ENCODE measurements around the gene NFATC2.

Gene NFATC2

DNA sequence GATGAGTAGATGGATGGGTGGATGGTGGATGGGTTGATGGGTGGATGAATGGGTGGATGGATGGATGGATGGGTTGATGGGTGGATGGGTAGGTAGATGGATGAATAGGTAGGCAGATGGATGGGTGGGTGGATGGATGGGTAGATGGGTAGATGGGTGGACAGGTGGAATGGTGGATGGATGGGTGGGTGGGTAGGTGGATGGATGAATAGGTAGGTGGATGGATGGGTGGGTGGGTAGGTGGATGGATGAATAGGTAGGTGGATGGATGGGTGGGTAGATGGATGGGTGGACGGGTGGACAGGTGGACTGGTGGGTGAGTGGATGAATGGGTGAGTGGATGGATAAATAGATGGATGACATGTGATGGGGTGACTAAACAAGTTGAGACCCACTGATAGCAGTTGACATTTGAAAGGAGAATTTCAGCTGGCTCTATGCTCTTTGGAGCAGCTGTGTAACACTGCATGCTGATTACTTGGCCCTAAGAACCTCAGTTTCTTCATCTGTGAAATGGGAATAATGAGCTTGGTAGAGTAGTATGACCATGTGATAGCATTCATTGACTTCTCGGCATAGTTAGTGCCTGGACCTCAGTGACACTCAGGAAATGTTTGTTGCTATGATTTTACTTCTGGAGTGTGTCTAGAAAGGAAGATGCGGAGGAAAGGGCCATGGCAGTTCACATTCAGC lies 184.3 kb downstream of the NFATC2 start:
- Histone ChIP-seq H3K4me2 (peak overlapping the region in 5 of 11 experiments; percentile 5 to 44 (median 18); a peak in 4 of 22 replicates), H3K9me3 (replicated peaks in 1 of 11) (peaks cover 9 to 11% (median 10%) of the 10 kb centered on the region in 11 experiments), H3K9ac (no peak overlapping the region), H3K27ac (no peak overlapping the region), H3K27me3 (no peaks in the 10 kb centered on the region), H4K20me1 (peaks cover 0 to 6% (median 0%) of the 10 kb centered on the region in 11 experiments; a peak in 1 of 22 replicates), H3K4me3 (no peak overlapping the region), H3K4me1 (peaks cover 0 to 35% (median 12%) of the 10 kb centered on the region in 10 experiments; a peak in 17 of 20 replicates), H3K36me3 (no peaks in the 10 kb centered on the region)
- no peak for TF ChIP-seq Cebpa-rat (IDR thresholded peaks at IDR 0.05)

DNA sequence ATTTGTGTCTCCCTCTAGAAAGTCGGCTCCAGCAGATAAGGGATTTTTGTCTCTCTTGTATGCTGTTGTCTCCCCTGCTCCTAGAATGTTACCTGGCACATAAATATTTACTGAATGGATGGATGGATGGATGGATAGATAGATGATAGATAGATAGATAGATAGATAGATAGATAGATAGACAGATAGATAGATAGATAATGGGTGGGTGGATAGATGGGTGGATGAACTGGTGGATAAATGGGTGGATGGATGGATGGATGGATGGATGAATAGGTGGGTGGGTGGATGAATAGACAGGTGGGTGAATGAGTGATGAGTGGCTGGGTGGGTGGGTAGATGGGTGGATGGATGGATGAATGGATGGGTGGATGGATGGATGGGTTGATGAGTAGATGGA lies 185.0 kb downstream of the NFATC2 start:
- no peak overlapping the region for H3K4me2 ChIP-seq
- H3K9me3 ChIP-seq (replicated peaks in 1 of 11) = peaks cover 3 to 5% (median 4%) of the 10 kb centered on the region in 11 experiments; a peak in 14 of 22 replicates
- no peaks in the 10 kb centered on the region for H3K27me3 ChIP-seq
- no peak overlapping the region for H3K27ac ChIP-seq
- no peaks in the 10 kb centered on the region for H3K36me3 ChIP-seq
- no peak overlapping the region for H3K4me3 ChIP-seq
- H3K9ac ChIP-seq = no peak overlapping the region
- peaks cover 0 to 35% (median 12%) of the 10 kb centered on the region in 10 experiments; a peak in 17 of 20 replicates for H3K4me1 ChIP-seq
- TF ChIP-seq Cebpa-rat (IDR thresholded peaks at IDR 0.05) = no peak
- peaks cover 0 to 6% (median 0%) of the 10 kb centered on the region in 11 experiments; a peak in 1 of 22 replicates for H4K20me1 ChIP-seq

DNA sequence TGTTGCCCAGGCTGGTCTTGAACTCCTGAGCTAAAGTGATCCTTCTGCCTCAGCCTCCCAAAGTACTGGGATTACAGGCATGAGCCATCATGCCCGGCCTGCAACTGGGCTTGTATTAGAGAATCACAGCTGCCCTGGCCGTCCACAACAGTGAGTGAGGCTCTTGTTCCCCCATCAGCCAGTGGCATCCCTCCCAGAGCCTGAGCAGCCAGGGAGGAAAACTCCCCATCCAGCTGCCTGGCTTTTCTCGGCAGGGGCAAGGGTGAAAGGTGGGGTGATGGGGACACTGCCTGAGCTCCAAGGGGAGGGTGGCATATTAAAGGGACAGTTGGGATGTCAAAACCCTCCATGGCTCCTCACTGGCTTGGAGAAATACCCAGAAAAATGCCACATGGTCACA lies 185.6 kb downstream of the NFATC2 start:
- TF ChIP-seq Cebpa-rat (IDR thresholded peaks at IDR 0.05) = no peak
- Histone ChIP-seq H3K4me3 (no peak overlapping the region), H3K9ac (no peak overlapping the region), H4K20me1 (peaks cover 0 to 6% (median 0%) of the 10 kb centered on the region in 11 experiments; a peak in 1 of 22 replicates), H3K4me2 (no peak overlapping the region), H3K36me3 (no peaks in the 10 kb centered on the region), H3K27me3 (no peaks in the 10 kb centered on the region), H3K9me3 (replicated peaks in 1 of 11) (no peaks in the 10 kb centered on the region), H3K4me1 (peaks cover 0 to 35% (median 12%) of the 10 kb centered on the region in 10 experiments; a peak in 17 of 20 replicates), H3K27ac (no peak overlapping the region)

DNA sequence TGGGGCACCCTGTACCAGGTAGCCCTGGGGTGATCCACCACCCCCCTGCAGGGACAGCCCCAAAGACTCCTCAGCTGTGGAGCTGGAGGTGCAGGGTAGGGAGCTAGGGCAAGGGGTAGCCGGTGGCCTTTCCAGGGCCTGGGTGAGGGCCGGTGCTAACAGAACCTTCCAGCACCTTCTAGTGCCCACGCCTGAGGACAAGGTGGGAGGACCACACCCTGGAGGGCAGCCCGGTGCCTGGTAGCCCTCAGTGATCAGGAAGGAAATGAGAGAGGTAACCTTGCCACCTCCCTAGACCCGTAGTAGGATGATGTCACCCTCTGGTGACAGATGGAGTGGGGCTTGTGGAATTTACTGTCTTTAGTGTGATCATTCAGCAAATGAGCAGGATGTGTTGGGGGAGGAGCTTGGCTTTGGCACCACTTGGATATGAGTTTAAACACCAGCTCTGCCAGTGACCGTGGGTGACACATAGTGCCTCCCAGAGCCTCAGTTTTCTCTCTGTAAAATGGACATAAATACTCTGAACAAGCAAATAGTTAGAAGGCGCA lies 187.7 kb downstream of the NFATC2 start:
- Histone ChIP-seq H3K9ac (no peak overlapping the region), H3K9me3 (replicated peaks in 1 of 11) (no peaks in the 10 kb centered on the region), H3K27me3 (no peaks in the 10 kb centered on the region), H3K27ac (no peak overlapping the region), H4K20me1 (no peaks in the 10 kb centered on the region), H3K4me1 (peaks cover 0 to 21% (median 8%) of the 10 kb centered on the region in 10 experiments; a peak in 11 of 20 replicates), H3K36me3 (no peaks in the 10 kb centered on the region), H3K4me3 (no peak overlapping the region), H3K4me2 (peak overlapping the region in 10 of 11 experiments; percentile 3 to 44 (median 14); a peak in 11 of 22 replicates)
- no peak for TF ChIP-seq Cebpa-rat (IDR thresholded peaks at IDR 0.05)

DNA sequence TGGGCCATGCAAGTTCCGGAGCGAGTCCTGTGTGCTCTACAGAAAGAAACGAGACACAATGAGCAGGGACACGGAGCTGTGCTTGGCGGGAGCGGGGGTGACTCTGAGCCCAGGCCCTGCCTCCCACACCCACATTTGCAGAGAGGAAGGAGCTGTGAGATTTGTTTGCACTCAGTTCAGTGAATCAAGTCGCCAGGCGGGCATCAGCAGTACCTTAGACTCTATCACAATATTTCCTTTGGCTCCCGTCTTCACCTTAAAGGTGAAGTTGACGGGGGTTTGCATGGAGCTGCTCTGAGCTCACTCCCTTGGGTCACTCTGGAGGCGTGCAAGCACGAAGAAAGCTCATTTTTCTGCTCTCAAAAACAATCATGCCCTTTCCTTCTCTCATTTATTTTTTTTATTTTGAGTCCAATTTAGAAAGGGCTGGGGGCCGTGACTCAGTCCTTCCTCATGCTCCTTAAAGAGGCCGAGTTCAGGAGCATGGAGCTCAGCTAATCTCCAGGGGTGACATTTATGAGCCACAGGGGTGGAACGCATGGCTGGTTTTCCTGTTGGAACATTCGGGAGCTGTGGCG lies 188.2 kb downstream of the NFATC2 start:
- Histone ChIP-seq H3K27ac (no peak overlapping the region), H3K9me3 (replicated peaks in 1 of 11) (no peaks in the 10 kb centered on the region), H3K4me1 (peaks cover 0 to 20% (median 8%) of the 10 kb centered on the region in 10 experiments; a peak in 11 of 20 replicates), H4K20me1 (no peaks in the 10 kb centered on the region), H3K4me2 (peak overlapping the region in 8 of 11 experiments; percentile 3 to 44 (median 23); a peak in 6 of 22 replicates), H3K9ac (no peak overlapping the region), H3K27me3 (no peaks in the 10 kb centered on the region), H3K36me3 (no peaks in the 10 kb centered on the region), H3K4me3 (no peak overlapping the region)
- TF ChIP-seq Cebpa-rat (IDR thresholded peaks at IDR 0.05) = no peak

DNA sequence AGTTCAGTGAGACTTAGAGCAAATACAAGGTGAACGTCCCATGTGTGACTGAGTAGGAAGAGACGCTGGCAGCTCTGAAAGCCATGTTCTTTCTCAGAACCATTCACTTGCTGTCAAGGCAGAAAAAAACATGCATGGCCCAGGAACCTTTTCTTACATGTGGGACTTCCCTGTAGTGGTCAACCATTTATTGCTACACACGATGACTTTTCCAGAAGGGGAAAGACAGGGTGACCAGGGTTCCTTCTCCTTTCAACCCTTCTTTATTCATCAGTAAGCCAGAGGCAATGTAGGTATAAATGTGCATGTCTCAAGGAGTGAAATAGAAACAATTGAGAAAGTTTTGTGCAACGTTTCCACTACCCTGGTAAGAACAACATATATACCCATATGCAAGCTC lies 189.0 kb downstream of the NFATC2 start:
- H3K27ac ChIP-seq = no peak overlapping the region
- peaks cover 0 to 12% (median 7%) of the 10 kb centered on the region in 10 experiments; a peak in 11 of 20 replicates for H3K4me1 ChIP-seq
- no peak overlapping the region for H3K9ac ChIP-seq
- no peaks in the 10 kb centered on the region for H3K27me3 ChIP-seq
- no peaks in the 10 kb centered on the region for H3K9me3 ChIP-seq (replicated peaks in 1 of 11)
- no peaks in the 10 kb centered on the region for H3K36me3 ChIP-seq
- H3K4me3 ChIP-seq = no peak overlapping the region
- no peaks in the 10 kb centered on the region for H4K20me1 ChIP-seq
- no peak for TF ChIP-seq Cebpa-rat (IDR thresholded peaks at IDR 0.05)
- H3K4me2 ChIP-seq = no peak overlapping the region

DNA sequence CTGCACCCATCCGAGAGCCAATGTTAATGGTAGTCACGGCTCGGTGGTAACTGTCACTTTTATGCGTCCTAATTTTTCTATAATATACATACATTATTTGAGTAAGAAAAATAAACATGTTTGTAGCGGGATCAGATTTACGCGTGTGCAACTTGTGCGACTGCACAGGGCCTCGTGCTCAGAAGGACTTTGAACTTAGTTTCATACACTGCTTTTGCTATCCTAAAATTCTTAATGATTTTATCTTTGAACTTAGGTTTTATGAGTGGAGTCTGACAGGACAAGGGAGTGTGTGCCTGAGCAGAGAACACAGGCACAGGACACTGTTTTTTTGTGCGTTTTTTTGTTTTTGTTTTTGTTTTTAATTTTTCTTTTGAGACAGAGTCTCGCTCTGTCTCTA lies 189.7 kb downstream of the NFATC2 start:
- no peak for TF ChIP-seq Cebpa-rat (IDR thresholded peaks at IDR 0.05)
- Histone ChIP-seq H3K36me3 (no peaks in the 10 kb centered on the region), H3K27ac (no peak overlapping the region), H3K9ac (no peak overlapping the region), H3K4me1 (peaks cover 0 to 11% (median 7%) of the 10 kb centered on the region in 10 experiments; a peak in 11 of 20 replicates), H3K27me3 (no peaks in the 10 kb centered on the region), H3K4me3 (no peak overlapping the region), H3K9me3 (replicated peaks in 1 of 11) (no peaks in the 10 kb centered on the region), H3K4me2 (no peak overlapping the region), H4K20me1 (no peaks in the 10 kb centered on the region)

DNA sequence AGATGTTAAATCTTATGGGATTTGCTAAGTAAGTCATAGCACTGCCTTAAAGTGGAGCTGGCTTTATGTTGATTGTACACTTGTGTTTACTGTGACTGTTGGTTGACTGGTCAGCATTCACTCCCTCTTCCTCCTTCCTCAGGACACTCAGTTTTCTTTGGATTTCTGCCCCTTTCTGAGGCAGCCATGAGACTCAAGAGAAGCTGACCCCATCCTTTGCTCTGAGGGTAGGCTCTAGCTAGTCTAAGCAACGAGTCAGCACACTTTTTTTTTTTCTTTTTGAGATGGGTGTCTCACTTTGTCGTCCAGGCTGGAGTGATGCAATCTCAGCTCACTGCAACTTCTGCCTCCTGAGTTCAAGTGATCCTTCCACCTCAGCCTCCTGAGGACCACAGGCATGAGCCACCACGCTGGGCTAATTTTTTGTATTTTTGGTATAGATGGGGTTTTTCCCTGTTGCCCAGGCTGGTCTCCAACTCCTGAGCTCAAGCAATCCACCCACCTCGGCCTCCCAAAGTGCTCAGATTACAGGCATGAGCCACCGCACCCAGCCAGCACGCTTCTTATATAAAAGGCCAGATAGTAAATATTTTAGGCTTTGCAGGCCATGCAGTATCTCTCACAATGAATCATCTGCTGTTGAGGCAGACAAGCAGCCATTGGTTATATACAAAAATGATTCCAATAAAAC lies 191.4 kb downstream of the NFATC2 start:
- no peak for TF ChIP-seq Cebpa-rat (IDR thresholded peaks at IDR 0.05)
- peaks cover 0 to 12% (median 8%) of the 10 kb centered on the region in 10 experiments; a peak in 13 of 20 replicates for H3K4me1 ChIP-seq
- no peaks in the 10 kb centered on the region for H3K36me3 ChIP-seq
- H3K9me3 ChIP-seq (replicated peaks in 1 of 11) = no peaks in the 10 kb centered on the region
- no peak overlapping the region for H3K27ac ChIP-seq
- H3K4me2 ChIP-seq = no peak overlapping the region
- H3K4me3 ChIP-seq = no peak overlapping the region
- H3K27me3 ChIP-seq = no peaks in the 10 kb centered on the region
- no peaks in the 10 kb centered on the region for H4K20me1 ChIP-seq
- no peak overlapping the region for H3K9ac ChIP-seq

DNA sequence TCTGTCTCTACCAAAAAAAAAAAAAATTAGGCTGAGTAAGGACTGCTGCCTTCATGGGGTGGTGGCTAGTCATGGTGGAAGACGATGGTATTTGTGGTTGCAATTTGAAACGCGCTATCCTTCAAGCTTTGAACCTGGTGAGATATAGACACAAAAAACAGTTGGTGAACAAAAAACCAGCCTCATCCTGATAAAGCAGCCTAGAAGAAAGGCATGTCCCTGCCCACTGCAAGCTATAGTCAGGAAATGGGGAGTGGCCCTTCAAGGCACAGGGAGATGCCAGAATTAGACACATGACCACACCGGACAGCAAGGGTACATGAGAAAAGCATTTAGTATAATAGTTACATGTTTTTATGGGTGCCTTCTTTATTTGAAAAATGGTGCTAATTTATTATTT lies 193.6 kb downstream of the NFATC2 start:
- Histone ChIP-seq H3K4me2 (no peak overlapping the region), H3K27ac (no peak overlapping the region), H3K36me3 (no peaks in the 10 kb centered on the region), H3K9me3 (replicated peaks in 1 of 11) (peaks cover 2 to 10% (median 6%) of the 10 kb centered on the region in 11 experiments; a peak in 21 of 22 replicates), H4K20me1 (no peaks in the 10 kb centered on the region), H3K4me3 (no peak overlapping the region), H3K4me1 (peaks cover 0 to 20% (median 13%) of the 10 kb centered on the region in 10 experiments; a peak in 13 of 20 replicates), H3K9ac (no peak overlapping the region), H3K27me3 (no peaks in the 10 kb centered on the region)
- no peak for TF ChIP-seq Cebpa-rat (IDR thresholded peaks at IDR 0.05)
